ENCODE data around the gene THSD4. TPM values are rescaled to one million over a fixed set of nuclear protein-coding genes. Genes with fewer than 3 reads are reported as not detected.
"Not testable (repeated sequence)": the region's sequence is repeated elsewhere in the genome, so short reads cannot be mapped to it uniquely, and the experiment has no call there.

The THSD4 gene
- total RNA-seq, 4 donors from 2014 or later: 16.6 to 25.3 (median 24.1) TPM

DNA sequence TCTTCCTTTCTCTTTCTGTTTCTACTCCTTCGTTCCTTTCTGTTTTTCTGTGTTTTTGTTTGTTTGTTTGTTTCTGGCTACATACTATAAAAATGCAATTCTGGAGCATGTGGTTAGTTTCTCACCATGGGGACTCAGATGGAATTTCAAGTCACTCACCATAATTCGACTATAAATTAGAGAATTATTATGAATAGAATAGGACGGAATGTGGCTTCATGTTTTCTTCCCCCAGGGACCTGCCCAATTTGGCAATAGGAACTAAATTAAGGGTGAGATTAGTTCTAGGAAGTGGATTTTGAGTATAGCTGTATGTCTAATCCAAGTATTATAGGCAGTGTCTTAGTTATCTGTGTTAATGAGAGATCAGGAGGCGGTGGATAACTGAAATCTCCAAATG is 96.9 kb downstream of the THSD4 start:
- 66% methylated on average over 4 of the region's 4 CpGs for WGBS
- Histone ChIP-seq H3K27me3 (no peaks in the 10 kb centered on the region), H3K4me1 (no peaks in the 10 kb centered on the region), H3K27ac (no peak overlapping the region), H3K9me3 (no peaks in the 10 kb centered on the region), H3K4me3 (no peak overlapping the region), H3K36me3 (no peaks in the 10 kb centered on the region)
- DNase-seq (ENCODE audit: low spot score in 2 of 2): no peak
- TF ChIP-seq EP300 (IDR thresholded peaks at IDR 0.05): no peak
- TF ChIP-seq, protein P1, sequence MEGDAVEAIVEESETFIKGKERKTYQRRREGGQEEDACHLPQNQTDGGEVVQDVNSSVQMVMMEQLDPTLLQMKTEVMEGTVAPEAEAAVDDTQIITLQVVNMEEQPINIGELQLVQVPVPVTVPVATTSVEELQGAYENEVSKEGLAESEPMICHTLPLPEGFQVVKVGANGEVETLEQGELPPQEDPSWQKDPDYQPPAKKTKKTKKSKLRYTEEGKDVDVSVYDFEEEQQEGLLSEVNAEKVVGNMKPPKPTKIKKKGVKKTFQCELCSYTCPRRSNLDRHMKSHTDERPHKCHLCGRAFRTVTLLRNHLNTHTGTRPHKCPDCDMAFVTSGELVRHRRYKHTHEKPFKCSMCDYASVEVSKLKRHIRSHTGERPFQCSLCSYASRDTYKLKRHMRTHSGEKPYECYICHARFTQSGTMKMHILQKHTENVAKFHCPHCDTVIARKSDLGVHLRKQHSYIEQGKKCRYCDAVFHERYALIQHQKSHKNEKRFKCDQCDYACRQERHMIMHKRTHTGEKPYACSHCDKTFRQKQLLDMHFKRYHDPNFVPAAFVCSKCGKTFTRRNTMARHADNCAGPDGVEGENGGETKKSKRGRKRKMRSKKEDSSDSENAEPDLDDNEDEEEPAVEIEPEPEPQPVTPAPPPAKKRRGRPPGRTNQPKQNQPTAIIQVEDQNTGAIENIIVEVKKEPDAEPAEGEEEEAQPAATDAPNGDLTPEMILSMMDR (IDR thresholded peaks at IDR 0.05): no peak
- no peak for TF ChIP-seq POLR2A (IDR thresholded peaks at IDR 0.05)
- no peak for TF ChIP-seq POLR2AphosphoS5 (IDR thresholded peaks at IDR 0.05)

GRCh38 chr15:71213943-71214342 is 98.7 kb downstream of the THSD4 start:
- H3K36me3 ChIP-seq; H3K9me3 ChIP-seq; H3K4me1 ChIP-seq; H3K27ac ChIP-seq; H3K4me3 ChIP-seq; H3K27me3 ChIP-seq; DNase-seq (ENCODE audit: low spot score in 2 of 2): not testable (repeated sequence)
- 93% methylated on average over 8 of the region's 8 CpGs for WGBS

- no peak overlapping the region for H3K27ac ChIP-seq
- DNase-seq (ENCODE audit: low spot score in 2 of 2): no peak
- no peaks in the 10 kb centered on the region for H3K36me3 ChIP-seq
- no peak overlapping the region for H3K4me3 ChIP-seq
- H3K4me1 ChIP-seq: peaks cover 3% of the 10 kb centered on the region
- 46% methylated on average over 10 of the region's 51 CpGs for WGBS
- H3K27me3 ChIP-seq: no peaks in the 10 kb centered on the region
- H3K9me3 ChIP-seq: no peaks in the 10 kb centered on the region
- TF ChIP-seq POLR2A (IDR thresholded peaks at IDR 0.05): no peak
- TF ChIP-seq EP300 (IDR thresholded peaks at IDR 0.05): no peak
These were observed 100.0 kb downstream of the THSD4 start for GRCh38 chr15:71215126-71215894.

- no peak for TF ChIP-seq POLR2A (IDR thresholded peaks at IDR 0.05)
- TF ChIP-seq, protein P1 (IDR thresholded peaks at IDR 0.05): no peak
- no peak for TF ChIP-seq POLR2AphosphoS5 (IDR thresholded peaks at IDR 0.05)
- no peak for TF ChIP-seq EP300 (IDR thresholded peaks at IDR 0.05)
- Histone ChIP-seq H3K27ac (no peak overlapping the region), H3K27me3 (no peaks in the 10 kb centered on the region), H3K4me3 (no peak overlapping the region), H3K9me3 (no peaks in the 10 kb centered on the region), H3K36me3 (no peaks in the 10 kb centered on the region), H3K4me1 (peaks cover 3% of the 10 kb centered on the region)
- DNase-seq (ENCODE audit: low spot score in 2 of 2): no peak
- WGBS: 70% methylated on average over 5 of the region's 5 CpGs
These were observed 103.1 kb downstream of the THSD4 start for GRCh38 chr15:71218272-71218805.

DNA sequence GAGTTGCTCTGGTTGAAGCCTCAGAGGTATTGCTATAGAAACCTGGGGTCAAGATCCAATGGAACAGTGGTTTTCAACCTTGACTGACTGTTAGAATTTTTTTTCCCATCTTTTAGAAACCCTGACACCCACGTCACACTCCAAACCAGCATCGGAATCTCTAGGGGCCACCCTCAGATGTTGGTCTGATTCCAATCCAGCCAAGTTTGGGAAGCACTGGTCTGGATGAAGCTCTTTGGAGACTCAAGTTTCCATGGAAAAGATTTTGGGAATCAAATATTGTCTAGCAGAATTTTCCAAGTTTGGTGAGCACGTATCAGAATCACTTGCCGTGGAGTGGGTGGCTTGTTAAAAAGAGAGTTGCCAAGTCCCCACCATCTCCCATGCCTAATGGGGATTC is 103.8 kb downstream of the THSD4 start:
- TF ChIP-seq EP300 (IDR thresholded peaks at IDR 0.05) (no peak), POLR2AphosphoS5 (IDR thresholded peaks at IDR 0.05) (no peak)
- H3K9me3 ChIP-seq: no peaks in the 10 kb centered on the region
- H3K27me3 ChIP-seq: no peaks in the 10 kb centered on the region
- H3K4me1 ChIP-seq: peaks cover 6% of the 10 kb centered on the region
- H3K36me3 ChIP-seq: no peaks in the 10 kb centered on the region
- no peak for DNase-seq (ENCODE audit: low spot score in 2 of 2)
- H3K4me3 ChIP-seq: no peak overlapping the region
- 87% methylated on average over 4 of the region's 4 CpGs for WGBS
- no peak overlapping the region for H3K27ac ChIP-seq

GRCh38 chr15:71219645-71220044 is 104.4 kb downstream of the THSD4 start:
- peaks cover 8% of the 10 kb centered on the region for H3K4me1 ChIP-seq
- no peaks in the 10 kb centered on the region for H3K27me3 ChIP-seq
- no peak overlapping the region for H3K4me3 ChIP-seq
- WGBS: 32% methylated on average over 2 of the region's 2 CpGs
- no peak for DNase-seq (ENCODE audit: low spot score in 2 of 2)
- TF ChIP-seq EP300 (IDR thresholded peaks at IDR 0.05): no peak
- H3K27ac ChIP-seq: no peak overlapping the region
- no peaks in the 10 kb centered on the region for H3K9me3 ChIP-seq
- no peaks in the 10 kb centered on the region for H3K36me3 ChIP-seq

DNA sequence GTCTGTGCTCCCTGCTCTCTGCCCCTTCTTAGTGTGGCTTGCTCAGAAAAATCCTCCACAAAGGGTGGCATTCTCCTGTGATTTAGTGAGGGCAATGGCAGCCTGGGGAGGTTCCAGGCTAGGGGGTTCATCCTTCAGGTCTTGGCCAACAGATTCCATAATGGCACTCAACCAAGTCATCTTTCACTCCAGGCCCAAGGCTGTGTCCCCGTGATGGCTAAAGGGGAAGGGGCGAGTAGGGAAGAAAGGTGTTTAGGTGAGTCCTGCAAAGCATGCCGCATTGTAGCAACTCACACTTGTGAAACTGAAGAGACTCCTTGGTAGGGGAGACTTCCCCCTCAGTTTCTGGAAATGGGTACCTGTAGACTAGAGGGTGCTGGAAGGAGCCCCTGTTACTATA is 105.6 kb downstream of the THSD4 start:
- no peaks in the 10 kb centered on the region for H3K9me3 ChIP-seq
- no peaks in the 10 kb centered on the region for H3K27me3 ChIP-seq
- TF ChIP-seq EP300 (IDR thresholded peaks at IDR 0.05): no peak
- no peak for TF ChIP-seq POLR2AphosphoS5 (IDR thresholded peaks at IDR 0.05)
- H3K36me3 ChIP-seq: no peaks in the 10 kb centered on the region
- DNase-seq (ENCODE audit: low spot score in 2 of 2): no peak
- H3K4me3 ChIP-seq: no peak overlapping the region
- peaks cover 8% of the 10 kb centered on the region for H3K4me1 ChIP-seq
- 95% methylated on average over 3 of the region's 3 CpGs for WGBS
- no peak overlapping the region for H3K27ac ChIP-seq

All from suprapubic skin (tissue), 4 donors.